ENCODE results near the gene CCDC33.

Gene CCDC33

DNA sequence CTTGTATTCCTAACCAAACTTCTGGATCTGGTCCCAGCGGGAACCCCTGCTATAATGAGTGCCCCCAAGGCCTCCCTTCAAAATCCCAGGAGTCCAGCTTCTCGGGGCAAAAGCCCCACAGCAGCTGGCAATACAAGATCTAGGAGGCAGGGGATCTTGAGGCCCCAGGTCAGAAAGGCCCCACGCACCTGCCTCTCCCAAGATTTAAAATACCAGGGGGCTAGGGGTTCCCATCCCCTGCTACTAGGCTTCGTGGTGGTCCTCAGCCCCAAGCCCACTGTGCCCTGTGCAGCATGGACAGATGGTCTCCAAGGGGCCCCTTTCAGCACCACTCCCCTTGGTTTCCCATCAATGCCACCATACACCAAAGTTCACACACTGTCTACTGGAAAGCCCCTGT lies 147.2 kb downstream of the CCDC33 start:
- H3K27me3 ChIP-seq (ENCODE audit: low read length) = no peaks in the 10 kb centered on the region
- H3K79me2 ChIP-seq (ENCODE audit: insufficient read depth, low read length) = no peaks in the 10 kb centered on the region
- no peak overlapping the region for H3K9ac ChIP-seq (ENCODE audit: low read length)
- TF ChIP-seq EZH2phosphoT487 (conservative IDR thresholded peaks at IDR 0.05; ENCODE audit: low read length) = no peak
- TF ChIP-seq, protein P1, sequence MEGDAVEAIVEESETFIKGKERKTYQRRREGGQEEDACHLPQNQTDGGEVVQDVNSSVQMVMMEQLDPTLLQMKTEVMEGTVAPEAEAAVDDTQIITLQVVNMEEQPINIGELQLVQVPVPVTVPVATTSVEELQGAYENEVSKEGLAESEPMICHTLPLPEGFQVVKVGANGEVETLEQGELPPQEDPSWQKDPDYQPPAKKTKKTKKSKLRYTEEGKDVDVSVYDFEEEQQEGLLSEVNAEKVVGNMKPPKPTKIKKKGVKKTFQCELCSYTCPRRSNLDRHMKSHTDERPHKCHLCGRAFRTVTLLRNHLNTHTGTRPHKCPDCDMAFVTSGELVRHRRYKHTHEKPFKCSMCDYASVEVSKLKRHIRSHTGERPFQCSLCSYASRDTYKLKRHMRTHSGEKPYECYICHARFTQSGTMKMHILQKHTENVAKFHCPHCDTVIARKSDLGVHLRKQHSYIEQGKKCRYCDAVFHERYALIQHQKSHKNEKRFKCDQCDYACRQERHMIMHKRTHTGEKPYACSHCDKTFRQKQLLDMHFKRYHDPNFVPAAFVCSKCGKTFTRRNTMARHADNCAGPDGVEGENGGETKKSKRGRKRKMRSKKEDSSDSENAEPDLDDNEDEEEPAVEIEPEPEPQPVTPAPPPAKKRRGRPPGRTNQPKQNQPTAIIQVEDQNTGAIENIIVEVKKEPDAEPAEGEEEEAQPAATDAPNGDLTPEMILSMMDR (IDR thresholded peaks at IDR 0.05; ENCODE audit: insufficient read depth, low read length, poor library complexity, severe bottlenecking) = no peak
- H3K4me3 ChIP-seq (ENCODE audit: insufficient read depth, low read length, poor library complexity, severe bottlenecking) = no peak overlapping the region
- no peak overlapping the region for H3K27ac ChIP-seq (ENCODE audit: low read depth, low read length)
- no peak overlapping the region for H2AFZ ChIP-seq (ENCODE audit: low read depth, low read length, severe bottlenecking)
- H4K20me1 ChIP-seq (ENCODE audit: low read depth, low read length) = no peaks in the 10 kb centered on the region
- no peaks in the 10 kb centered on the region for H3K9me2 ChIP-seq (replicated peaks; ENCODE audit: insufficient read depth, low read length)
- no peaks in the 10 kb centered on the region for H3K36me3 ChIP-seq (ENCODE audit: low read length)
- peaks cover 5% of the 10 kb centered on the region; the same call in 1 of the 2 replicates for H3F3A ChIP-seq (ENCODE audit: insufficient read depth)
- H3K4me2 ChIP-seq (ENCODE audit: low read depth, low read length, poor library complexity, severe bottlenecking) = no peak overlapping the region
- H3K9me3 ChIP-seq (ENCODE audit: insufficient read depth, low read length) = no peaks in the 10 kb centered on the region

DNA sequence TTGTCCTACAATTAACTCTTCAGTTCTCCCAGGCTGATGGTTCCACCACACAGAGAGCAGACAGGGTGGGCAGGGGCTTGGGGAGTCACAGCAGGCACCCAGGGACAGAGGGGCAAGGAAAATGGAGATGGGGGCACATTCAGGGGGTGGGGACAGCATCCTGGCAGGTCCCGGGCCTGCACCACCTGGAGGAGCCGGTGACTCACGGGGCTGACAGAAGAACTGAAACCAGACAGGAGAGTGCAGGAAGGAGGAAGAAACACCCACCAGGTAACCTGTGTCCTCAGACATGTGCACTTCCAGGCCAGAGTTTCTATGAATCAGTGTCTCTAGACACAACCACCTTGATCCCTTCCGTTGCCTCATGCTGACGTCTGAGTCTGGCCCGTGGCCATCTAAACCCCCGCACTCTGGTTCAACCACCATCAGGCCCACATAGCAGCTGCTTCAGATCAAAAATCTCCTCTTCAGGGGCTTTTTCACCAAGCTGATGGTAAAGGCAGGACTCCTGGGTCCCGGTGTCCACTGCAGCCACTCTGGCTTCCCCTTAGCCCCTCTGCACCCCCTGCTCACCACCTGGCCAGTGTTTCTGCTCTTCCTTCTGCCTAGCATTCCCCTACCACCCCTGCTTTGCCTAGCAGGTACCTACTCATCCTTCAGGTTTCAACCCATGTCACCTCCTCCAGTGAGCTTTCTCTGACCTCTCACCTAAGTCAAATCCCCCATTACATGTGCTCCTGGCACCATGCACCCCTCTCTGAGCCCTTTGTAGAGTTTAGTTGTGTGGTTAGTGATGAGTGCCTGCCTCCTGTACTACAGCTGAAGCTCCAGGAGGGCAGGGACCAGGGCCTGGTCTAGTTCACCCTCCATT lies 147.8 kb downstream of the CCDC33 start:
- Histone ChIP-seq H3K79me2 (ENCODE audit: insufficient read depth, low read length) (no peaks in the 10 kb centered on the region), H3K4me3 (ENCODE audit: insufficient read depth, low read length, poor library complexity, severe bottlenecking) (no peak overlapping the region), H2AFZ (ENCODE audit: low read depth, low read length, severe bottlenecking) (no peak overlapping the region), H3K9me3 (ENCODE audit: insufficient read depth, low read length) (no peaks in the 10 kb centered on the region), H3K9ac (ENCODE audit: low read length) (no peak overlapping the region), H3K27me3 (ENCODE audit: low read length) (no peaks in the 10 kb centered on the region), H3K27ac (ENCODE audit: low read depth, low read length) (no peak overlapping the region), H4K20me1 (ENCODE audit: low read depth, low read length) (no peaks in the 10 kb centered on the region), H3K9me2 (replicated peaks; ENCODE audit: insufficient read depth, low read length) (no peaks in the 10 kb centered on the region), H3F3A (ENCODE audit: insufficient read depth) (peaks cover 5% of the 10 kb centered on the region; the same call in 1 of the 2 replicates), H3K36me3 (ENCODE audit: low read length) (no peaks in the 10 kb centered on the region), H3K4me2 (ENCODE audit: low read depth, low read length, poor library complexity, severe bottlenecking) (no peak overlapping the region)
- TF ChIP-seq, protein P1 (IDR thresholded peaks at IDR 0.05; ENCODE audit: insufficient read depth, low read length, poor library complexity, severe bottlenecking) = no peak
- TF ChIP-seq EZH2phosphoT487 (conservative IDR thresholded peaks at IDR 0.05; ENCODE audit: low read length) = no peak

DNA sequence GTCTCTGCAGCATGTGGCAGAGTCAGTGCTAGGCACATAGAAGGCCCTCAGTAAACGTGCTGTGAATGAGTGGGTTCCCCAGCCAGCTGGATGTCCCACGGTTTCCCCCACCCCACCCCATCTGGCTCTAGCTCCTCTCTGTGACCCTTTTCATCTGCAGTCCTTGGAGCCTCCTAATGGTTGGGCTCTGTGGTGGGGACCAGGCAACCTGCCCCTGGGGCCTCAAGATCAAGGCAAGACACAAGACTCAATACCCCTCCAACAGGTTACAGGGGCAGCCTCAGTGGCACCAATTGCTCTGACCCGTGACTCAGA lies 148.4 kb downstream of the CCDC33 start:
- Histone ChIP-seq H3K9me2 (replicated peaks; ENCODE audit: insufficient read depth, low read length) (no peaks in the 10 kb centered on the region), H4K20me1 (ENCODE audit: low read depth, low read length) (no peaks in the 10 kb centered on the region), H3K4me3 (ENCODE audit: insufficient read depth, low read length, poor library complexity, severe bottlenecking) (no peak overlapping the region), H3K36me3 (ENCODE audit: low read length) (no peaks in the 10 kb centered on the region), H3F3A (ENCODE audit: insufficient read depth) (peaks cover 5% of the 10 kb centered on the region; the same call in 1 of the 2 replicates), H3K9me3 (ENCODE audit: insufficient read depth, low read length) (no peaks in the 10 kb centered on the region), H3K4me2 (ENCODE audit: low read depth, low read length, poor library complexity, severe bottlenecking) (no peak overlapping the region), H3K27ac (ENCODE audit: low read depth, low read length) (no peak overlapping the region), H2AFZ (ENCODE audit: low read depth, low read length, severe bottlenecking) (no peak overlapping the region), H3K79me2 (ENCODE audit: insufficient read depth, low read length) (no peaks in the 10 kb centered on the region), H3K9ac (ENCODE audit: low read length) (no peak overlapping the region), H3K27me3 (ENCODE audit: low read length) (no peaks in the 10 kb centered on the region)
- TF ChIP-seq, protein P1 (IDR thresholded peaks at IDR 0.05; ENCODE audit: insufficient read depth, low read length, poor library complexity, severe bottlenecking) = no peak
- TF ChIP-seq EZH2phosphoT487 (conservative IDR thresholded peaks at IDR 0.05; ENCODE audit: low read length) = no peak

All from SU-DHL-6 (cell line).